GM12892 (cell line): Measurements from ENCODE around the gene PSMD7.

Experiments
- DNase-seq: peaks from one replicate; pipeline ENCODE4 v3.0.0; 2011; ENCODE audit not compliant: insufficient read length
- FAIRE-seq: peaks from 2 replicates; lab custom pipeline; 2011; peaks lifted over from hg19 to GRCh38; lab: Jason Lieb, UNC
- POLR2A ChIP-seq: IDR thresholded peaks from 2 replicates; pipeline ENCODE4 v1.6.1; 2011; ENCODE audit warnings: low read depth, low read length, control low read depth
- POLR2AphosphoS5 ChIP-seq: IDR thresholded peaks from 2 replicates; pipeline ENCODE4 v1.6.1; 2011; ENCODE audit warnings: low read depth, low read length, control low read depth
- TAF1 ChIP-seq: IDR thresholded peaks from 2 replicates; pipeline ENCODE4 v1.6.1; 2011; ENCODE audit warnings: low read depth, mild to moderate bottlenecking, control low read depth, low read length, borderline replicate concordance

Gene PSMD7

DNA sequence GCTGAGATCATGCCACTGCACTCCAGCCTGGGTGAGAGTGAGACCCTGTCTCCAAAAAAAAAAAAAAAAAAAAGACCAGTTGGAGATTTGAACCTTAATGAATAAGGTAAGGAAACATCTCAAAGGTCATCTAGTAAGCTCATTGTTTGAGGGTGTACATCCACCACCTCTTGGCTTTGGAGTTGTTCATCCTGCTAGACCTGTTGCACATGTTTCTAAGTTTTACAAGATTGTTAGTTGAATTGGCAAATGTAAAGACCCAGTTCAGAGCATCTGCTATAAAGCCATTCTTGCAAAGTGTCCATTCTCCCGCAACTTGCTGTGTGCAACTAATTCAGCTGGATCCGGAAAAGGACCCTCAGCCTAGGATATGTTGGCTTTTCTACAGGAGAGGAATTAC, 1.5 kb downstream of the PSMD7 start:
- no peak for TF ChIP-seq TAF1
- no peak for TF ChIP-seq POLR2A
- no peak for TF ChIP-seq POLR2AphosphoS5
- FAIRE-seq (no peak), DNase-seq (no peak)

DNA sequence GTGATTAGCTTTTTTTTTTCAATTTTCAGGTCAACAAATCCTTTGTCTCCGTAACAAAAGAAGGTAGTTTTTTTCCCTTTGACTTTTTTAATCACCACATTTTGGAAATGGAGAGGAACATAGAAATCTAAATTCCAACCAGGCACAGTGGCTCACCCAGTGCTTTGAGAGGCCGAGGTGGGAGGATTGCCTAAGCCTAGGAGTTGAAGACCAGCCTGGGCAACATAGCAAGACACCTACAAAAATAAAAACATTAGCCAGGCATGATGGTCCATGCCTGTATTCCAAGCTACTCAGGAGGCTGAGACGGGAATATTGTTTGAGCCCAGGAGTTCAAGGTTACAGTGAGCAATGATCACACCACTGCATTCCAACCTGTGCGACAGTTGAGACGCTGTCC, 5.7 kb downstream of the PSMD7 start:
- FAIRE-seq (no peak), DNase-seq (no peak)
- no peak for TF ChIP-seq TAF1
- TF ChIP-seq POLR2AphosphoS5 = no peak
- no peak for TF ChIP-seq POLR2A

DNA sequence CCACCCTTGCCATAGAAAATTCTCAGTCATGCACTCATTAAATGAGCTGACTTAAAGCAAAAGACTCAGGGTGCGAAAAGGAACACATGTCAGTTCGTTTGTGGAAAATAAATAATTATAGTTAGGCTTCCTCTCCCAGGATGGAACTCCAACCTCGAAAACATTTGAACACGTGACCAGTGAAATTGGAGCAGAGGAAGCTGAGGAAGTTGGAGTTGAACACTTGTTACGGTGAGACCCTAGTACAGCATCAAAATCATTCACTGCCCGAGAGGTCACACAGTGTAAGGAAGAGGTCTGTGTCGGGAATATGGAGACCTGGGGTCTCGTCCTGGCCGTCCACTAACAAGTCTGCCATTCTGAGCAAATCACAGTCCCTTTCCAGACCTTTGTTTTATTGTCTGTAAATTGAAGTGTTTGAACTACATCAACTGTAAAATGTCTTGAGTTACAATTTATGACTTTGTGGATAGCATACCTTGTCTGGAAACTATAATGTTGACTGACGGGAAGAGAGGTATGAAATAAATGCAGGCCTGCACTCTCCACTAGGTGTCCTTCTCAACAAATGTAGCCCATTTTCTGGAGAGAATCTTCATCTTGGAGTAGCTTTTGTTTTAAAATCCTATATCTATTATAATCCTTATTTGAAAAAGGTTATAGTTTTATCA, 7.7 kb downstream of the PSMD7 start:
- DNase-seq = no peak
- no peak for FAIRE-seq
- TF ChIP-seq POLR2A (no peak), POLR2AphosphoS5 (no peak), TAF1 (no peak)

DNA sequence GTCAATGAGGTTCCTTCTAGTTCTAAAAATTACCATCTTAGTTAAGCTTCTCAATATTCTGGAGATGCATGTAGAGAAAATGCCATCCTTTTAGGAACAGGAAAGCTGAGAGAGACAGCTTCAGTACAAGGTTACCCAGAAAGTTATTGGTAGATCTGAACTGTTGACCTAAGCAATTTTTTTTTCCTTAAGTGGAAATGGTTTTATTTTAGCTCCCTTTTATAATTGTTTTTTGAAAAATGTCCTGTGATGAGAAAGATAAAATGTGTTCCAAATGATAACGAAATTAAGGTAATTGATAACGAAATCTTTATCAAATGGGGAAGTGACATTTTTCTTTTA, 8.2 kb downstream of the PSMD7 start:
- DNase-seq = no peak
- no peak for FAIRE-seq
- no peak for TF ChIP-seq TAF1
- no peak for TF ChIP-seq POLR2AphosphoS5
- TF ChIP-seq POLR2A = no peak

DNA sequence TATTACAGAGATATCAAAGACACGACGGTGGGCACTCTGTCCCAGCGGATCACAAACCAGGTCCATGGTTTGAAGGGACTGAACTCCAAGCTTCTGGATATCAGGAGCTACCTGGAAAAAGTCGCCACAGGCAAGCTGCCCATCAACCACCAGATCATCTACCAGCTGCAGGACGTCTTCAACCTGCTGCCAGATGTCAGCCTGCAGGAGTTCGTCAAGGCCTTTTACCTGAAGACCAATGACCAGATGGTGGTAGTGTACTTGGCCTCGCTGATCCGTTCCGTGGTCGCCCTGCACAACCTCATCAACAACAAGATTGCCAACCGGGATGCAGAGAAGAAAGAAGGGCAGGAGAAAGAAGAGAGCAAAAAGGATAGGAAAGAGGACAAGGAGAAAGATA, 8.7 kb downstream of the PSMD7 start:
- FAIRE-seq = no peak
- no peak for TF ChIP-seq POLR2AphosphoS5
- TF ChIP-seq TAF1 = no peak
- TF ChIP-seq POLR2A = no peak
- DNase-seq = no peak

DNA sequence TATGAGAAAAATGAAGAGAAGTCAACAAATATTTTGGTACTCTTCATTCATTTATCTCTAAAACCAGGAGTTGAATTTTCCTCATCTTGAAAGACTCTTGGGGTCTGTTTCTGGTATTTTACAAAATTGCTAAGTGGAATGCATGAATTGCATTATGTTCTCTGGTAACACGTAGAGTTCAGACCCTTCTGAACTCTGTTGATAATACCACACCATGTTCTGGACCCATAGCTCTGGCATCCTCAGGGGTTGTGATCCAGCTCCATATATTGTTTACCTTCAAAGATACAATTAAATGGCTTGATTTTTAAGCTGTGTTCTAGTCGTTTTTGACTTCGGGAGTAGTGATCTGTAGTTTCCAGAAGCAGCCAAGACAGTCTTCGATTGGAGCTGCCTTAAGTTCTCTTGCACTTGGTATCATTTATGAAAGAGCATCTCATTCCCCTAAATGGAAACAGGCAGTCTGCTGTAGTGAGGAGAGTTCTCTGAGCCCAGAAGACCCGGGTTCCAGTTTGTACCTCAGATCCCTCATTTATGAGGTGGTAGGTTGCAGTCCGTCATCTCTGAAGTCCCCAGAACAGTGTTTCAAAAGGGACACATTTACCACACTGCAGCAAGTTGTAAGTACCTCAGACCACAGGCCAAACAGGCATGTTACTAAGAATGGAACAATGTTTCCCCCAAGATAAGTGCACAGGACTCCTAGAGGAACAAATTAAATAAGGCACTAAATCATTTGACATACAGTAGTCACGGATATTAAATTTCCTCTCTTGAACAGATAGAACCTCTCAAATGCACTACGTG, 9.6 kb downstream of the PSMD7 start:
- peak; percentile 43; the same call in 1 of the 2 replicates for TF ChIP-seq POLR2AphosphoS5
- TF ChIP-seq POLR2A = no peak; the same call in 1 of the 2 replicates
- FAIRE-seq (no peak), DNase-seq (no peak)

DNA sequence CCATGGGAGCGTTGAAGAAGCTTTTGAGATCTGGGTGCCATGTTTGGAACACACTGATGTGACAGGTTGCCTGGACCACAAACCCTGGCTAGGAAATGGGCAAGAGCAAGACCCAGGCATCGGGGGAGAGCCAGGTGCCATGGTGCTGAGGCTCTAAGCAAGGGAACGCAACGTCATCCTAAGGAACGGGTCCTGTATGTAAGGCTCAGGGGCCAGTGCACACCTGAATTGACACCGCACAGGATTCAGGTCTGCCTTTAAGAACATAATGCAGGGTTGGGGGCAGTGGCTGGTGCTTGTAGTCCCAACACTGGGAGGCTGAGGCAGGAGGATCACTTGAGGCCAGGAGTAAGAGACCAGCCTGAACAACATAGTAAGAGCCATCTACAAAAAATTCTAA, 10.8 kb downstream of the PSMD7 start:
- FAIRE-seq (no peak), DNase-seq (no peak)
- TF ChIP-seq TAF1 (no peak), POLR2A (peak; percentile 48; the same call in 1 of the 2 replicates), POLR2AphosphoS5 (peak; percentile 73; the same call in 1 of the 2 replicates)

DNA sequence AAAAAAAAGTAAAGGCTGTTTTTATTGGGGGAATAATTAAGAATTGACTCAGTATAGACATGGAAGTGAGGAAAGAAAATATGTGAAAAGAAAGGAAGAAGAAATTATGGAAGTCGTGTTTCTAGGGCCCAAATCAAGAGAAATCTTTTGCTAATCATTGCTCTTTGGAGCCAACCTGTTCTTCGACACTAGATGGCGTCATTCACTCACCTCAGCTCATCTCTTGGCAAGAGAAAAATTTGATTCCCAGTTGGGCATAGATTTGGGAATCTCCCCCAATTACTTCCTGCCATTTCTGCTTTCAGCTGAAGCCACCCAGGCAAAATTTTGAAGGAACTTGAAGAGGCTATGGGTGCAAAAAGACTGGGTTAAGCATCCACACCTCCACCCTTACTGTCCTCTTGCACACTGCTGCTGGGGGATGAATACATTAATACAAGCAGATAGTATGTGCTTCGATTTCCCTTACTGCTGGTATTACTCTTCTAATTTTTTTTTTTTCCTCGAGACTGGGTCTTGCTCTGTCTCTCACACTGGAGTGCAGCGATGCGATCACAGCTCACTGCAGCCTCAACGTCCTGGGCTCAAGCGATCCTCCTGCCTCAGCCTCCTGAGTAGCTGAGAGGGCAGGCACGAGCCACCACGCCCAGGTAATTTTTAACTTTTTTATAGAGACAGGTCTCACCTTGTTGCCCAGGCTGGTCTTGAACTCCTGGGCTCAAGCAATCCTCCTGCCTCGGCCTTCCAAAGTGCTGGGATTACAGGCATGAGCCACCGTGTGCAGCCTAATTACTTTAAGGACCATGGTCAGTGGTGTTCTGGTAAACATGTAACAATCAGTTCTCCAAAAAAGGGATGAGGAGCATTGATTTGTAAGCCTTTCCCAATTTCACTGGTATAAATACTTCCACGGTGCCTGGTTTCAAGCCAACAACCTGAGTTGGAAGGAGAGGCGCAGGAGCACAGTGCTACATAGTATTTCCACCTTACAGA, 13.5 kb downstream of the PSMD7 start:
- no peak for TF ChIP-seq TAF1
- TF ChIP-seq POLR2A = no peak
- no peak for TF ChIP-seq POLR2AphosphoS5
- DNase-seq (no peak), FAIRE-seq (no peak)

DNA sequence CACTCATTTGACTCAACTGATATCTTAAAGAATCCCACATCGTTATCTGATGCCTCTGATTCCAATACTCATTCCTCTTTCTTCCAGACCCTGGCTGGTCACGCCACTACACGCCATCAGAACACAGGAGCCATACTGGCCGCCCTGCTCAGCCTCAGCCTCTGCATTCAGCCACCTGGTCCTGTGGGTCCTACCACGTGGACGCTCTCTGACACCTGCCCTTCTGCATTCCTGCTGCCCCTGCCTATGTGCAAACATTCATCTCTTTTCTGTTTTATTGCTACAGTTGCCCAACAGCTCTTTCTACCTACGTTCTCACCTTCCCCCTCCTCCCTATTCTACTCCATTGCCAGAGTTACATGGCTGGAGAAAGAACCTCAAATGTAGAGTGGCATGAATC, 18.4 kb downstream of the PSMD7 start:
- no peak for FAIRE-seq
- no peak for DNase-seq
- TF ChIP-seq POLR2A (no peak), TAF1 (no peak), POLR2AphosphoS5 (no peak)

DNA sequence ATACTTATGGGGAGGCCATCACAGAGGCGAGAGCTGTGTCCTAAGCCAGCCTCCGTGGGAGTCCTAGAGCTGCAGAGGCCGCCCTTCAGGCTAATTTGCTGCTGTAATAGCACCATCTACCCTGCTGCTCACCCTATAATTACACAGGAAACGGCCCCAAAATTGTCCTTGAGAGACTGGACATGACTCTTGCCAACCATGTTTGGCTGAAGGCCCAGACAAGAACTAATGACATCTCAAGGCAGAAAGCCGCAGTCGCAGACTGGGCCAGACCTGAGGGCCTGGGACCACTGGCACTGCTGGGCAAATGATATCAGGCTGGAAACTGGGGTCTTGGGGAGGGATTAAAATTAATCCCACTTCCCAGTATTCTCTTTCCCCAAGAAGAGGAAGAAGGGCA, 24.1 kb downstream of the PSMD7 start:
- no peak for FAIRE-seq
- no peak for TF ChIP-seq TAF1
- no peak for TF ChIP-seq POLR2AphosphoS5
- no peak for TF ChIP-seq POLR2A

DNA sequence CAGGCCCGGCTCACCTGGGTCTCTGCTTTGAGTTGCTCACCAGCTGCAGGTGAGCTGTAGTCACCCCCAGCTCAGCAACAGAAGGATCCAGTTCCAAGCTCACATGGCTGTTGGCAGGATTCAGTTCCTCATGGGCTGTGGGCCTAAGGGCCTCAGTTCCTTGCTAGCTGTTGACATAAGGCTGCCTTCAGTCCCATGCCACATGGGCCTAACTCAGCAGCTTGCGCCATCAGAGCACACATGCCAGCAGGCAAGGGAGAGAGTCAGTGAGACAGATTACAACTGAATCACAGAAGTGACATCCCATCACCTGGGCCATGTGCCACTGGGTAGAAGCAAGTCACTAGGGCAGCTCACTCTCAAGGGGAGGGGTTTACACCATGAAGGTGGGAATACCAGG, 24.7 kb downstream of the PSMD7 start:
- FAIRE-seq (no peak), DNase-seq (no peak)
- TF ChIP-seq TAF1 (no peak), POLR2AphosphoS5 (no peak), POLR2A (no peak)

More for the DNA sequence above, 24.1 kb downstream of the PSMD7 start:
- DNase-seq = no peak
